ENCODE measurements around the gene JAK1. TPM values are rescaled to one million over a fixed set of nuclear protein-coding genes. Genes with fewer than 3 reads are reported as not detected.

The JAK1 gene
- total and polyA plus RNA-seq, 9 of the 15 experiments (the other 6 are each of a cell fraction or from before 2014, with no cell fraction given): 9.7 to 44.1 (median 42.5) TPM

DNA sequence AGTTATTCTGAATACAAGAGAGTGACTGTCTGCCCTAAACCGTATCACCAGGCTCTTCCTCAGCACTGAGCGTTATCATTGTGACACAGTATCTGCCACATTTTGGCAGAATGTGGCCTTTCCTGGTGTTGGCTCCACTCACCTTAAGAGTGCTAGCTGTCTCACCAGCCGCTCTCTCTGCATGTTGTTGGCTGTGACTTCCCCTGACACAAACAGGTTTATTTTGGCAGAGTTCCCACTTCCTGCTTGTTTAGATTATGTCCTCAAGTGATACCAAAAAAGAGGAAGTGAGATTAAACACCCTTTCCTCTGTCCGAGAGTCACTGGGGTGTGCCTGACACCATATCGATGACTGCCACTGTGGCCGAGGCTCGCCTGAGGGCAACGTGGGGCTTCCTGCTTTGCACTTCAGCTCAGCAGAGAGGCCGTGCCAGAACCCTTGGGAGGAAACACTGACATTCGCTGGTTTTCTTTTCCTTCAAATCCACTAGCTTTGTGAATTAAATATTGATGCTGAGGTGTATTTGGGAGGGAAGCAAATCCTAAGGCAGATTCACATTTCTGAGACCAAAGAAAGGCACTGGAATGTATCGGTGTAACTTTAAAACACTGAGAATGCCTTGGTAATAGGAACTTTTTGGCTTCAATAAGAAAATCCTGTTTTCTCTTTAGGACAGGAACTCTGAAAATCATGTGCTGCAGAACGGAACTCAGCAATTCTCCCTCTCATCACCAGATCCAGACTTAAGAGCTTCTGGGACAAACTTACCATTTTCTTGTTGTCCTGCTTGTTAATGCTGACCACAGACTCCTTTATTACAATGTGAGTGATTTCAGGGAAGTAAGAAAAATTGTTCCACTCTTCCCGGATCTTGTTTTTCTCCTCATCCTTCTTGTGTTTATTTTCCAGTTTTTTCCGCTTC, 102.1 kb downstream of the JAK1 start (continued):
- TF ChIP-seq, protein P1, sequence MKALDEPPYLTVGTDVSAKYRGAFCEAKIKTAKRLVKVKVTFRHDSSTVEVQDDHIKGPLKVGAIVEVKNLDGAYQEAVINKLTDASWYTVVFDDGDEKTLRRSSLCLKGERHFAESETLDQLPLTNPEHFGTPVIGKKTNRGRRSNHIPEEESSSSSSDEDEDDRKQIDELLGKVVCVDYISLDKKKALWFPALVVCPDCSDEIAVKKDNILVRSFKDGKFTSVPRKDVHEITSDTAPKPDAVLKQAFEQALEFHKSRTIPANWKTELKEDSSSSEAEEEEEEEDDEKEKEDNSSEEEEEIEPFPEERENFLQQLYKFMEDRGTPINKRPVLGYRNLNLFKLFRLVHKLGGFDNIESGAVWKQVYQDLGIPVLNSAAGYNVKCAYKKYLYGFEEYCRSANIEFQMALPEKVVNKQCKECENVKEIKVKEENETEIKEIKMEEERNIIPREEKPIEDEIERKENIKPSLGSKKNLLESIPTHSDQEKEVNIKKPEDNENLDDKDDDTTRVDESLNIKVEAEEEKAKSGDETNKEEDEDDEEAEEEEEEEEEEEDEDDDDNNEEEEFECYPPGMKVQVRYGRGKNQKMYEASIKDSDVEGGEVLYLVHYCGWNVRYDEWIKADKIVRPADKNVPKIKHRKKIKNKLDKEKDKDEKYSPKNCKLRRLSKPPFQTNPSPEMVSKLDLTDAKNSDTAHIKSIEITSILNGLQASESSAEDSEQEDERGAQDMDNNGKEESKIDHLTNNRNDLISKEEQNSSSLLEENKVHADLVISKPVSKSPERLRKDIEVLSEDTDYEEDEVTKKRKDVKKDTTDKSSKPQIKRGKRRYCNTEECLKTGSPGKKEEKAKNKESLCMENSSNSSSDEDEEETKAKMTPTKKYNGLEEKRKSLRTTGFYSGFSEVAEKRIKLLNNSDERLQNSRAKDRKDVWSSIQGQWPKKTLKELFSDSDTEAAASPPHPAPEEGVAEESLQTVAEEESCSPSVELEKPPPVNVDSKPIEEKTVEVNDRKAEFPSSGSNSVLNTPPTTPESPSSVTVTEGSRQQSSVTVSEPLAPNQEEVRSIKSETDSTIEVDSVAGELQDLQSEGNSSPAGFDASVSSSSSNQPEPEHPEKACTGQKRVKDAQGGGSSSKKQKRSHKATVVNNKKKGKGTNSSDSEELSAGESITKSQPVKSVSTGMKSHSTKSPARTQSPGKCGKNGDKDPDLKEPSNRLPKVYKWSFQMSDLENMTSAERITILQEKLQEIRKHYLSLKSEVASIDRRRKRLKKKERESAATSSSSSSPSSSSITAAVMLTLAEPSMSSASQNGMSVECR (CRISPR knock-in tag; IDR thresholded peaks at IDR 0.05): no peak
- no peak for TF ChIP-seq ZNF696 (CRISPR knock-in tag; conservative IDR thresholded peaks at IDR 0.05)
- no peak for TF ChIP-seq ZNF134 (CRISPR knock-in tag; conservative IDR thresholded peaks at IDR 0.05)
- peak; percentile 96 for TF ChIP-seq MTA3 (IDR thresholded peaks at IDR 0.05; ENCODE audit: borderline replicate concordance)
- TF ChIP-seq ZNF561 (CRISPR knock-in tag; conservative IDR thresholded peaks at IDR 0.05): no peak
- TF ChIP-seq FOXJ2 (tag; IDR thresholded peaks at IDR 0.05): peak; percentile 92
- TF ChIP-seq, protein P2, sequence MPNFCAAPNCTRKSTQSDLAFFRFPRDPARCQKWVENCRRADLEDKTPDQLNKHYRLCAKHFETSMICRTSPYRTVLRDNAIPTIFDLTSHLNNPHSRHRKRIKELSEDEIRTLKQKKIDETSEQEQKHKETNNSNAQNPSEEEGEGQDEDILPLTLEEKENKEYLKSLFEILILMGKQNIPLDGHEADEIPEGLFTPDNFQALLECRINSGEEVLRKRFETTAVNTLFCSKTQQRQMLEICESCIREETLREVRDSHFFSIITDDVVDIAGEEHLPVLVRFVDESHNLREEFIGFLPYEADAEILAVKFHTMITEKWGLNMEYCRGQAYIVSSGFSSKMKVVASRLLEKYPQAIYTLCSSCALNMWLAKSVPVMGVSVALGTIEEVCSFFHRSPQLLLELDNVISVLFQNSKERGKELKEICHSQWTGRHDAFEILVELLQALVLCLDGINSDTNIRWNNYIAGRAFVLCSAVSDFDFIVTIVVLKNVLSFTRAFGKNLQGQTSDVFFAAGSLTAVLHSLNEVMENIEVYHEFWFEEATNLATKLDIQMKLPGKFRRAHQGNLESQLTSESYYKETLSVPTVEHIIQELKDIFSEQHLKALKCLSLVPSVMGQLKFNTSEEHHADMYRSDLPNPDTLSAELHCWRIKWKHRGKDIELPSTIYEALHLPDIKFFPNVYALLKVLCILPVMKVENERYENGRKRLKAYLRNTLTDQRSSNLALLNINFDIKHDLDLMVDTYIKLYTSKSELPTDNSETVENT (CRISPR knock-in tag; IDR thresholded peaks at IDR 0.05): no peak
- no peak for TF ChIP-seq ZNF282 (CRISPR knock-in tag; IDR thresholded peaks at IDR 0.05)
- TF ChIP-seq MBD2 (IDR thresholded peaks at IDR 0.05; ENCODE audit: borderline replicate concordance, low read depth): peak; percentile 52; the same call in 1 of the 2 replicates
- TF ChIP-seq GABPA (tag; conservative IDR thresholded peaks at IDR 0.05; ENCODE audit: low read depth): peak; percentile 73
- TF ChIP-seq FOS (IDR thresholded peaks at IDR 0.05; ENCODE audit: extremely low read depth, insufficient read length): no peak
- no peak for TF ChIP-seq ZNF41 (CRISPR knock-in tag; conservative IDR thresholded peaks at IDR 0.05)
- TF ChIP-seq, protein P3, sequence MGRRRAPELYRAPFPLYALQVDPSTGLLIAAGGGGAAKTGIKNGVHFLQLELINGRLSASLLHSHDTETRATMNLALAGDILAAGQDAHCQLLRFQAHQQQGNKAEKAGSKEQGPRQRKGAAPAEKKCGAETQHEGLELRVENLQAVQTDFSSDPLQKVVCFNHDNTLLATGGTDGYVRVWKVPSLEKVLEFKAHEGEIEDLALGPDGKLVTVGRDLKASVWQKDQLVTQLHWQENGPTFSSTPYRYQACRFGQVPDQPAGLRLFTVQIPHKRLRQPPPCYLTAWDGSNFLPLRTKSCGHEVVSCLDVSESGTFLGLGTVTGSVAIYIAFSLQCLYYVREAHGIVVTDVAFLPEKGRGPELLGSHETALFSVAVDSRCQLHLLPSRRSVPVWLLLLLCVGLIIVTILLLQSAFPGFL (CRISPR knock-in tag; IDR thresholded peaks at IDR 0.05): peak; percentile 88; the same call in 1 of the 2 replicates
- no peak for TF ChIP-seq IRF2 (CRISPR knock-in tag; IDR thresholded peaks at IDR 0.05)
- TF ChIP-seq, protein P4, sequence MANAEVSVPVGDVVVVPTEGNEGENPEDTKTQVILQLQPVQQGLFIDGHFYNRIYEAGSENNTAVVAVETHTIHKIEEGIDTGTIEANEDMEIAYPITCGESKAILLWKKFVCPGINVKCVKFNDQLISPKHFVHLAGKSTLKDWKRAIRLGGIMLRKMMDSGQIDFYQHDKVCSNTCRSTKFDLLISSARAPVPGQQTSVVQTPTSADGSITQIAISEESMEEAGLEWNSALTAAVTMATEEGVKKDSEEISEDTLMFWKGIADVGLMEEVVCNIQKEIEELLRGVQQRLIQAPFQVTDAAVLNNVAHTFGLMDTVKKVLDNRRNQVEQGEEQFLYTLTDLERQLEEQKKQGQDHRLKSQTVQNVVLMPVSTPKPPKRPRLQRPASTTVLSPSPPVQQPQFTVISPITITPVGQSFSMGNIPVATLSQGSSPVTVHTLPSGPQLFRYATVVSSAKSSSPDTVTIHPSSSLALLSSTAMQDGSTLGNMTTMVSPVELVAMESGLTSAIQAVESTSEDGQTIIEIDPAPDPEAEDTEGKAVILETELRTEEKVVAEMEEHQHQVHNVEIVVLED (CRISPR knock-in tag; IDR thresholded peaks at IDR 0.05): no peak
- no peak for TF ChIP-seq ZNF354B (CRISPR knock-in tag; IDR thresholded peaks at IDR 0.05)
- TF ChIP-seq TCFL5 (CRISPR knock-in tag; conservative IDR thresholded peaks at IDR 0.05): no peak

All from K562 (cell line).